ENCODE measurements around the gene SBF2. TPM values are rescaled to one million over a fixed set of nuclear protein-coding genes. Genes with fewer than 3 reads are reported as not detected.

The SBF2 gene
- total and polyA plus RNA-seq, 2 of the 13 experiments (the other 11 are each of a cell fraction or from before 2014, with no cell fraction given): 24.0 to 45.8 TPM

GRCh38 chr11:10305964-10306918, 12.2 kb upstream of the SBF2 start (continued):
- TF ChIP-seq ZNF687 (CRISPR knock-in tag; IDR thresholded peaks at IDR 0.05): peak; percentile 57; the same call in 1 of the 2 replicates

- FAIRE-seq (no peak), DNase-seq (ENCODE audit: low spot score) (peak; percentile 33), ATAC-seq (peak; percentile 39)
- in situ Hi-C loops (cut with HindIII; ENCODE audit: extremely low pct_ligation_motif_present, low pct_unique_long_range_greater_than_20kb): loop anchor here (5.0 to 10.0 kb wide), 3 partner anchors 62 to 331 kb away; no protein-coding TSS in a partner anchor
- peaks cover 35% of the 10 kb centered on the region for H3K79me2 ChIP-seq (ENCODE audit: insufficient read depth, low read length)
- 0% methylated on average over 6 of the region's 51 CpGs for WGBS (ENCODE audit: low lambda C conversion rate)
- intact Hi-C loops (cut with micrococcal nuclease; ENCODE audit: unreplicated experiment): loop anchor here (2.0 to 5.0 kb wide), 5 partner anchors 61 to 843 kb away; partner anchors contain the start of gene ZNF143
- BruUV-seq (replicated peaks): no TSS peak
- H3K36me3 ChIP-seq (replicated peaks in 1 of 2; ENCODE audit: control insufficient read depth in 1 of 2, insufficient read depth in 2 of 2, low read length in 2 of 2): no peaks in the 10 kb centered on the region
- peak overlapping the region; percentile 98 for H3K4me2 ChIP-seq (ENCODE audit: low read depth, low read length)
- H3K27ac ChIP-seq (ENCODE audit: extremely low read length, insufficient read depth, low read length): peak overlapping the region; percentile 92
- ChIA-PET CTCF (ENCODE audit: low intra/inter-chr PET ratio, low total read pairs) (interaction anchor here (2.0 to 2.5 kb wide), 3 partner anchors 17 to 97 kb away, joined by 7 to 10 read pairs (median 8); no protein-coding TSS in a partner anchor), POLR2A (interaction anchor here (0.6 to 5.0 kb wide), 25 partner anchors 9 to 1515 kb away, joined by 3 to 221 read pairs (median 5); partner anchors contain the start of genes SBF2, WEE1, ZBED5 and ZNF143)
- peak overlapping the region; percentile 79 to 88 (median 82) for H3K4me3 ChIP-seq (replicated peaks in 1 of 3; ENCODE audit: insufficient read depth in 1 of 3, low read depth in 2 of 3, low read length in 3 of 3)
- H3K4me1 ChIP-seq (ENCODE audit: insufficient read depth, low read length): peaks cover 56% of the 10 kb centered on the region
- H4K20me1 ChIP-seq (ENCODE audit: insufficient read depth, low read length): no peaks in the 10 kb centered on the region; the same call in 1 of the 2 replicates
- H2AFZ ChIP-seq (ENCODE audit: low read length): no peak overlapping the region
- H3K27me3 ChIP-seq (ENCODE audit: control insufficient read depth in 1 of 2, insufficient read depth in 2 of 2, low read length in 2 of 2): no peaks in the 10 kb centered on the region; a peak in 1 of 5 replicates
- peak overlapping the region; percentile 81 for H3K9ac ChIP-seq (ENCODE audit: insufficient read depth, low read depth, low read length)
- no peaks in the 10 kb centered on the region for H3K9me3 ChIP-seq (ENCODE audit: low read length)
- TF ChIP-seq SRY (CRISPR knock-in tag; IDR thresholded peaks at IDR 0.05) (0 out of 2 replicates have a peak, but pooled peaks have one; percentile 23), TBX2 (CRISPR knock-in tag; IDR thresholded peaks at IDR 0.05; ENCODE audit: borderline replicate concordance) (0 out of 2 replicates have a peak, but pooled peaks have one; percentile 5), ZNF563 (CRISPR knock-in tag; IDR thresholded peaks at IDR 0.05) (peak; percentile 11; the same call in 1 of the 2 replicates), FOSL1 (CRISPR knock-in tag; IDR thresholded peaks at IDR 0.05; ENCODE audit: borderline replicate concordance) (0 out of 2 replicates have a peak, but pooled peaks have one; percentile 25), MXD3 (CRISPR knock-in tag; IDR thresholded peaks at IDR 0.05) (peak; percentile 18; the same call in 1 of the 2 replicates), ERF (CRISPR knock-in tag; IDR thresholded peaks at IDR 0.05) (peak; percentile 7), SRSF9 (IDR thresholded peaks at IDR 0.05; ENCODE audit: borderline replicate concordance, insufficient read depth, low read depth, low read length, poor library complexity, severe bottlenecking) (no peak), ZNF18 (CRISPR knock-in tag; IDR thresholded peaks at IDR 0.05; ENCODE audit: insufficient replicate concordance) (peak; percentile 75)
Observed at GRCh38 chr11:10305262-10305963, 11.4 kb upstream of the SBF2 start.
